HG02870 (cell line): ENCODE results near the gene ABLIM2.

Experiments
- ATAC-seq: cut with Tn5 transposase; IDR thresholded peaks from one replicate; pipeline ENCODE4 v1.9.1; 2021; ENCODE audit warnings: mild to moderate bottlenecking, moderate library complexity; ENCODE audit not compliant: unreplicated experiment

The ABLIM2 gene

DNA sequence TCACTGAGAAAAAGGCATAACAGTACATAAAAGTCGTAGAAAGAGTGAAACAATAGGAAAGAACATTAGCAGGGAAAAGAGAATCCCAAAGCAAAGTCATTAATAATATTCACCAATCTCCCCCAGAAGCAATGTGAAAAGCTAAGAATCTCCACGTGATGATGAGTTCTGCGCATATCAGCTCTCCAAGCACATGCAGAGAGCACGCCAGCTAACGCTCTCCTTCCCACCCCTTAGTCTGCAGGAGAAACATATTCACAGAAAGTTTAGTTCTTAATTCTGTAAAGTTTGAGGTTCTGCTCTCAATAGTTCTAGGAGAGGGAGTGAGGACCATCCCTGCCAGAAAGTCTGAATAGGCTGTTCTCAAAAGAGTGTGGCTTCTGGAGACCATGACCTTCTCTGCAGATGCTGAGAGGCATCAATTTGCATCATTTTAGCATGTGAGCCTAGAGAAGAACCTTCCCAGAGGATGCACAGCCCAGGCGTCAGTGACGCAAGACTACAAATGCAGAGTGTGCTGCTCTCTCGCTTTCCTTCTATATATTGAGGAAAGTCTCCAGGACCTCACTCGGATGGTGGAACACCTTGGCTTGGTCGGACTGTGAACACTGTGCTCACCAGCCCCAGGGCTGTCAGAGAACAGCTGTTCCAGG, 167.7 kb downstream of the ABLIM2 start:
- no peak for ATAC-seq

DNA sequence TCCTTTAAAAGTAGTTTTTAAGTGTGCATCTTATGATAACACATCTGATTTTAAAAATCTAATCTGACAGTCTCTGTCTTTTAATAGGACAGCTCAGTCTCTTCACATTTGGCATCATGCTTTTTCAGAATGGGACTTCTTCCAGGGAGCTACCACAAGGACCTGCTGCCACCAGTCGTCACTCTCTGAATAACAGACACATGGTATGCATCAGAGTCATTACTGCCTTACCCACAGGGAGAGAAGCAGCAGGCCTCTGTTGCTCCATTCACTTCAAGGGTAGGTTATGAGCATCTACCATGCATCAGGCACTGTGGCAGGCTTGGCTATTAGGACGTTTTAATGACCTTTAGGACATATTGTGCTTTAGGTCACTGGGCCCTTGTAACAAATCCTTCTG, 169.0 kb downstream of the ABLIM2 start:
- ATAC-seq: no peak

DNA sequence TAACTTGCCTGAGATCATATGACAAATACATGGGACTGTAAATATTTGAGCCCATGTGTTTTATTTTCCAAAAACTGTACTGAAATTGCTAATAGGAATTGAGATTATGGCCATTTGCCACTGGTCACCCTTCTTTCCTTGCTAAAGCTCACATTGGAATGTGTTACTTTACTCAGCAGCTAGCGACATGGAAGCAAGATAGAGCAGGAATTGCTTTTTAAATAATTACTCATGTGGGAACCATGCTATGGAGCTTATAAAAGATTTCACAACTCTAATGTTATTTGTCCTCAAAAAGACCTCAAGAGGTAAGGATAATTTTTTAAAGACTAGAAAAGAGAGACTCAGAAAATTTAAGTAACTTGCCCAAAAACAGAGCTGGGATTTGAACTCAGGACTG, 170.2 kb downstream of the ABLIM2 start:
- no peak for ATAC-seq

DNA sequence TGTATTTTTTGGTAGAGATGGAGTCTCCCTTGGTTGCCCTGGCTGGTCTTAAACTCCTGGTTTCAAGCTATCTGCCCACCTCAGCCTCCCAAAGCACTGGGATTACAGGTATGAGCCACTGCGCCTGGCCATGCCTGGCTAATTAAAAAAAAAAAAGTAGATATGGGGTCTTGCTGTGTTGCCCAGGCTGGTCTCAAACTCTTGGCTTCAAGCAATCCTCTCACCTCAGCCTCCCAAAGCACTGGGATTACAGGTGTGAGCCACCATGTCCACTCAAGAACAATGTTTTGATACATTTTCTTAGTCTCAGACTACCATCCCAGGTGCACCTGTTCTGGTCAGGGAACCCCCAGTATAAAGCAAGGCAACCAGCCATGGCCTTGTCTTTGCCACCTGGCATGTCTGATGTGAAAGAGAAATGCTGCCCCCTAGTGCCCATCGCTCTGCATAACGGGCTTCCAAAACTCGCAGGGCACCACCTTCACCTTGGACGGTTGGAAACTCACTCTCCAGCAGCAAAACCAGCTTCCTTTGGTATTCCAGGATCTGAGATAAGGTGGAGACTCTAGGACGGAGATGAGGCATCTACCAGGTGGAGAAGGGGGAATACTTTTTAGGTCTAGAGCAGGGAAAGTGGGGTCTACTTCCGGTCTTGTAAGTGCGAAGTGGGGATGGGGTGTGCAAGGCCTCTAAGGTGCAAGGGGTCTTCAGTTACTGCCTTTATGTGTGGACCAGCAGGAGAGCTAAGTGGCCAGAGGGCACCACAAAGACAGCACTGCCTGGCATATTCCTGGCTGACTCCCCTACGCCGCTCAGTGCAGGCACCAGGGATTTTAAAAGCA, 171.2 kb downstream of the ABLIM2 start:
- peak; percentile 72 for ATAC-seq

DNA sequence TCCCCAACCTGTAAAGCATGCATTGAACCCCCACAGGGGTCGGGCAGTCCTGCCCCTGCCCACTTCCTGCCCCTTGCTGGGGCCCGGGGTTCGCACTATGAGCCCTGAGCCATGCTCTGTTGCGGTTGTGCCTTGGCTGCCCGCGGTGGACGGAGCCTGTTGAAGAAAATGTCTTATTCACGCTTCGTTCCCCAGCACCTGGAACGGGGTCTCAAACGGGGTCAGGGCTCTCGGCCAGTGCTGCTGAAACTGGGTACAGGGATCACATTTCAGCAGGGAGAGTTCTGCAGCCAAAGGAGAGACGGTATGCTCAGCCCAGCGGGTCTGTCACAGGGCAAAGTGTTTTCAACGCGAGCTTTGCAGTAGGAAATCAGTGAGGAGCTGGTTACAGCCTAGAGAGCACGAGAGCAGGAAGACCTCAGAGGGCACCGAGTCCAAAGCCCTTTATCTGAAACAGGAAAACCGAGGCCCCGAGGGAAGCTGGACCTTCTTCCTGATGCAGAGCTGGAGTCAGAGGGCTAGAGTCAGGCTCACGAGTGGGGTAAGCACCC, 172.6 kb downstream of the ABLIM2 start:
- ATAC-seq: no peak

DNA sequence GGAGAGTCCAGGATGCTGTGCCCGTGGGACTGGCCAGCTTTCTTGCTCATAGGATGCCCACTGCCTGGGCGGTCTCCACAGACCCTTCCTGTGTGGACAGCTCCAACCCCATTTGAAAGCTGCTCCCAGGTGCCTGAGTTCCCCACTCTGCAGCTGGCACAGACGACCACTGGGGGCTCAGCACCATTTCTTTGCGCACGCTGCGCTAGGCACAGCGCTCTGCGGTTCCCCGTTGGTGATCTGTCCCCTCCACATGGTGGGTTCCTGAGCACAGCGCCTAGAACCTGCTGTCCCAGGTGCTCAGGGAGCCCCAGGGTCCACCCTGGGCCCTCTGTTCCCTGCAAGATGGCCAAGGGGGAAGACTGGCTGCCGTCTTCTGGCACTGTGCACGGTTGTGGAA, 173.5 kb downstream of the ABLIM2 start:
- ATAC-seq: no peak

DNA sequence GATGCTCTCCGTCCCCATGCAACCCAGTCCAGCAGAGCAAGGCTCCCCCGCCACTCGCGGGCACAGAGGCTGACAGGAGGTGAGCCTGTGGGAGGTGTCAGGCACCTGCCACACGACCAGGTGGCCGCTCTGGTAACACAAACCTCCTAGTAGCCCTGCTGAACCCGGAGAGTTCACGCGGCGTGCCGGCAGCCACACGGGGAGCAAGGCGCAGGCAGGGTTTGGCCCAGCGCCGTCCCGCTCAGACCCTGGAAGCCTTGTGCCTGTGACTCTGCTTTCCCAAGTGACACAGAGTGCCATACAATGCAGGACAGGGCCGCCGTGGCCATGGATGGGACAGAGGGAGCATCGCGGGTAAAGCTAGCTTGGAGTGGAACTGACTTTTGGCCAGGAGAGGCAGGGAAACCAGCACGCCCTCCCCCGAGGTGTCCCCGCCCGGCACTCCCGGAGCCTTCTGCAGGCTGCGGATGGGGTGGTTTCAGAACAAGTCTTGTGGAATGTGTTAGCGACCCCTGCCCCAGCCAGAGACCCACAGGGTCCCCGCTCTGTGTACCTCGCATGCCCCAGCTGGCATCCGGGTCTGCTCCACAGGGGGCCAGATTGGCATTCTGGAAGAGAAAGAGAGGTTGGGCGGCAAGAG, 174.2 kb downstream of the ABLIM2 start:
- ATAC-seq: no peak

DNA sequence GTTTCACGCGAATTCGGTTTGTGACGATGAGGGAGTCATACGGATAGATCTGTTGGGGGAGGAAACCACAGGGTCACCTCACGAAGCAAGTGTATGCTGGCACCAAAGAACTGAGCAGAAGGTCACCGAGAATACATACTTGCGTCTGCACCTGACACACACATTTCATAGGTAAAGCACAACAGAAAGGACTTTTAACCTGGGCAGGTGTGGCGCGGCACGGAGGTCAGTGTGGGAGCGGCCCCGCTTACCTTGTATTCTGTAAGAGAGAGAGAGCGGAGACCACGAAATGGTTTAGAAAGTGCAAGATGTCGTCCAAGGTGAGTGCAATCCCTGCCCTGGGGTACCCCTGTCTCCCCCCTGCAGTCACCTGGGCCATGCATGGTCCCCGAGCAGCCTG, 175.3 kb downstream of the ABLIM2 start:
- no peak for ATAC-seq

DNA sequence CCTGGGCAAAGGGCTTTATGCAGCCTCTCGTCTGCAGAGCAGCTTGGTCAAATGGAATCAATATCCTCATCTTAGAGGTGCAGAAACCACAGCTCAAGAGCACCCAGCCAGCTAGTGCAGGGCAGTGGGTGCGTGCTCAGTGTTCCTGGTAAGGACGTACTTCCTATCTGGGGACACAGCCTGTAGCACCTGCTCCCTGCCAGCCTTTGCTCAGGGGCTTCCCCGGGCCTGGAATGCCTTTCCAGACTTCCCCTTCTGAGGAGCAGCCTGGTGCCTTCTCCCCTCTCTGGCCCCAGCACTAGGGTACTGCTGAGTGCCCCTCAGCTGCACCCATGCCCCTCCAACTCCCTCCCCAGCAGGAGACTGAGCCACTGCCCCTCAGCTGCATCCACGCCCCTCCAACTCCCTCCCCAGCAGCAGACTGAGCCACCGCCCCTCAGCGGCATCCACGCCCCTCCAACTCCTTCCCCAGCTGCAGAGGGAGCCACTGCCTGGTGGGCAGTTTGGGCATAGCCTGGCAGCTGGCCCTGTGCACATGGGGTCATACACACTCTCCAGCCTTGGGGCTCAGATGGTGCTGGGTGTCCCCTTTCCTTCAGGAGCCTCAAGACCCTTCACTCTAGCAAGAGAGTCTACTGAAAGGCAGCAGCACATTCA, 176.7 kb downstream of the ABLIM2 start:
- ATAC-seq: no peak

DNA sequence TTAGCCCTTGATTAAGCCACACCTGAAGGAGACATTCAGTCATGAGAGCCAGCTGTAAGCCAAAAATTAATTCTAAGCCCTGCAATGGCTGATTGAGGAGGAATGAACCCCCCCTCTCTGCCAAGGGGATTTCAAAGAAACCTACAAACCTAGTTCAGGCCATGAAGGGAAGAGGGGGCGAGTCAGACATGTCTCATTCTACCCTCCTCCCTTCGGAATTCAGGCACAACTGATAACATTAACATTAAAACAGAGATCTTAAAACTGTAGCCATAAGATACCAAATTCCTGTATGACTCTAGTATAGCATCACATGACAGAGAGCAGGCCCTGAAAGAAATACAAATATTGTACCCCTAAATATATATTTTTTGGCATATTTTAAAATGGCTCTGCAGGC, 178.6 kb downstream of the ABLIM2 start:
- ATAC-seq: no peak

DNA sequence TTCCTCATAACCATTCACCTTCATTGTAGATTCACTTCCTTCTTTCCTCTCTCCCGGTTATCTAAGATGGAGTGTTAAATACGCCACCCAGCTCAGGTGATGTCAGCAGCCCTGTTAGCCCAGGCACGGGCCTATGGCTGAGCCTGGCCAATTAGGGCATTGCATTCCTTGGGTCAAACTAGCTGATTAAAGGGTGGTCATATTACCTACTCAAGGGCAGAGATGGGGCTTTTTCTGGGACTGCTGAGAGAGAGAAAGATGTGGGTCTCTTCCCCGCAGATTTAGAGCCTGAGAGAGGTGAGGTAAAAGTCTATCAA, 179.0 kb downstream of the ABLIM2 start:
- ATAC-seq: no peak

DNA sequence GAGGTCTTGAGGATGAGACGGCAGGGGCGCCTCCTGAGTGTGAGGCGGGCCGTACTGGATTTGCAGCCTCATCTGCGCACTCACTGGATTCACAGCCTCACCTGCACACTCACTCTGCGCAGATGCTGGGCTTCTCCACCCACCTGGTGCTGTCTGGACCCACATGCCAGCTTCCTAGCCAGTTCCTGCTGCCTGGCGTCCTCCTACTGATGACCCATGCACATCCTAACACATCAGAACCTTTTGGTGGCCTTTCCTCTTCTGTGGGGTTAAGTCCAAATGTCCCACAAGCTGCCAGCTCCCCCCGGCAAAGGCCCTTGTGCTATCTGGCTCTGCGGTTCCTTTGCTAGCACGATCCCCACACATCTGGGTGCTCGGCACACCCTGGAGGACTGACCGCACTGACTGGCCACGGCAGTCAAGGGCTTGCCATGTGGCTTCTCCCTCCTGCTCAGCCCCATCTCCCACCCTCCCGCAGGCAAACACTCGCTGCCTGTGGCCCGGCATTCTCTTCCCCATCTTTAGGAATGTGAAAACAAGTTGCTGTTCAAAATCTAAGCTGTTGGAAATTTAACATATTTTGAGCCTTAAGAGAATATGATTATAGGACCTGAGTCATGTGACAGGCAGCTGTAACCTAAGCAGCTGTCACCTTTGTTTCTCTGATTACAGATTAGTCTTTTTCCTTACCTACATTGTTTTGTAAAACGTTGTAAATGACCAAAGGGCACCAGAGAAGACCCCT, 179.5 kb downstream of the ABLIM2 start:
- ATAC-seq: no peak

DNA sequence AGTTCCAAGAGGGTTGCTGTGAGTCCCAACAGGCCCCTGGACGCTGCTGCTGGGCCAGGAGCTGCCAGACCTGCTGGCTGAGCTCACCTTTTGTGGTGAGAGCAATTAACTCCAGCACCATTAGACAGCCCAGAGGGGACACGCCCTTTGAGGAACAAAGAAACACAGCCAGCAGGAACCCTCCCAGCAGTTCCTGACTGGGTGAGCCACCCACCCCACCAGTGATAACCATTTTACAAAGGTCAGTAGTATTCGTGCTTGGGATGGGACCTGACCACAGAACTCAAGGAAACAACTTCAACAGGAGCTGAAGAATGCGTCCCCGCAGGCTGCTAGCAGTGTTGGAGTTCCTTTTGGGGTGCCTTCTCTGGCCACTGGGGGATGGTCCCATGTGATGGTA, 180.1 kb downstream of the ABLIM2 start:
- no peak for ATAC-seq

DNA sequence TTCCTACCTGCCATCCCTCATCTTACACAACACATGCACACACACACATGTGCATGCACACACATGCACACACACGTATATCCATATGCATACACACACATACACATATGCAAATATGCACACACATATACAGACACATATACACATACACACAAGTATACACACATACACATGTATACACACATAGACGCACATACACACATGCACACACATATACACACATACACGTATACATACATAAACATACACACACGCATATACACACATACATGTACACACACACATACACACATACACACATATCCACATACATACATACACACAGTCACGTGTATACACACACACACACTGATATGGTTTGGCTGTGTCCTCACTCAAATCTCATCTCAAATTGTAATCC, 182.0 kb downstream of the ABLIM2 start:
- no peak for ATAC-seq

DNA sequence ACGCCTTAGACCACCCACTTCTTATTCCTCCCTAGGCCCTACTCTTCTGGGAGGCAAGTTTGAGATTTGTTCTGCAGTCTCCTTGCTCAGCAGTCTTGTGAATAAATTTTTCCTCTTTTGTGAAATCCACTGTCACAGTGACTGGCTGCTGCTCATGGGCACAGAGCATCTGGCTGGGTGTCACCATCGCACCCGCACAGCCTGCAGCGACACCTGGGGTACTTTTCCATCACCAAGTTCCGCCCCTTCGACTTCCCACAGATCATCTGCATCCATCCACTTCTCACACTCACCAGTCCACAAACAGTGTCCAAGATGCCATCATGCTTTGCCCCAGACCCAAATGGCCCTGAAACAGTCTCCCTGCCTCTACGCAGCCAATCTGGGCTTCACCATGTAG, 182.6 kb downstream of the ABLIM2 start:
- ATAC-seq: no peak

DNA sequence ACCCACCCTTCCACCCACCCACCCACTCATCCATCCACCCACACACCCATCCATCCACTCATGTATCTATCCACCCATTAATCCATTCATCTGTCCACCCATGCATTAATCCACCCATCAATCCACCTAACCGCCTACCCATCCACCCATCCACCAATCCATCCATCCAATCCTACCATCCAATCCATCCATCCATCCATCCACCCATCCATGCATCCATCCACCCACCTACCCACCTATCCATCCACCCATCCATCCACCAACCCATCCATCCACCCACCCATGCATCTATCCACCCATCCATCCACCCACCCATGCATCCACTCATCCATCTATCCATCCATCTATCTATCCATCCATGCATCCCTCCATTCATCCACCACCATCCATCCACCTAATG, 184.2 kb downstream of the ABLIM2 start:
- ATAC-seq: no peak

DNA sequence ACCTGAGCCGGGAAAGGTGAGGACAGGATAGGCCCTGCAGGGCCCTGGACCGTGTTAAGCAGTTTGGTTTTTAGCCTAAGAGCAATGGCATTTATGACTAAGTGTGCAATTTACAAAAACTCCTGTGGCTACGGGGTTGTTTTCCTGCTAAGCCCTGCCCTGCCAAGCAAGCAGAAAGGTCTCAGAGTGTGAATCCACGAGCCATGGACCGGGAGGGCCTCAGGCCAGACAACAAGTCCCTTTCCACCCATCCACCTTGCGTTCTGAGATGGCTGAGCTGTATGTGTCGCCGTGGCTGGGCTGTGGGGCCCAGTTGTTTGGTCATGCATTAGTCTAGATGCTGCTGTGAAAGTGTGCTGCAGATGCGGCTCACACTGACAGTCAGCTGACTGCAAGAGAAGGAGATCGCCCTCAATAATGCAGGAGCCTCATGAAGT, 185.1 kb downstream of the ABLIM2 start:
- ATAC-seq: no peak

DNA sequence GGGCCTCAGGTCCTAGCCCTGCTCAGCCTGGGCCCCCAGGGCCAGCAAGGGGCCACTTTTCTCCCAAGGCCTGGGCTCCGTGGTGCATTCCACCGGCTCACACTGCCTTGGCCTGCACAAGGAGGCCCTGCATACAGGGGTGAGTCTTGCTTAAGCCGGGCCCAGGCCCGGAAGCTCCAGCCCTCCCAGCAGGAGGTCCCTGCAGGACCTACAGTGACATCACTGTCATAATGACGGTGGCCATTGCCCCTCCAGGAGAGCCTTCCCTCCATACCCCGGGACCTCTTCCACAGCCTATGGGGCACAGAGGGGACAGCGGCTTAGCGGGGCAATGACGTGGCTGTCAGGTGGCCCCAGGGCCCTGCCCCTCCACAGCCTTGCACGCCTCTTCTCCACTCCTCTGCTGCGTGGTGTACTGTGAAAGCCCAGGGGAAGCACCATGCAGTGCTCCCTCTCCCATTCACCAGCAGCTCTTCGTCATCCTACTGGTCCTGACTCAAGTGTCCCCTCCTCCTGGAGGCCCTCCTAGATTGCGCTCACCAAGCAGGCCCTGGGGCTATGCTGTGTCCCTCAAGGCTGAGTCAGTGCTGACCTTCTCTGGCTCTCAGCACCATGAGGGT, 186.6 kb downstream of the ABLIM2 start:
- no peak for ATAC-seq

DNA sequence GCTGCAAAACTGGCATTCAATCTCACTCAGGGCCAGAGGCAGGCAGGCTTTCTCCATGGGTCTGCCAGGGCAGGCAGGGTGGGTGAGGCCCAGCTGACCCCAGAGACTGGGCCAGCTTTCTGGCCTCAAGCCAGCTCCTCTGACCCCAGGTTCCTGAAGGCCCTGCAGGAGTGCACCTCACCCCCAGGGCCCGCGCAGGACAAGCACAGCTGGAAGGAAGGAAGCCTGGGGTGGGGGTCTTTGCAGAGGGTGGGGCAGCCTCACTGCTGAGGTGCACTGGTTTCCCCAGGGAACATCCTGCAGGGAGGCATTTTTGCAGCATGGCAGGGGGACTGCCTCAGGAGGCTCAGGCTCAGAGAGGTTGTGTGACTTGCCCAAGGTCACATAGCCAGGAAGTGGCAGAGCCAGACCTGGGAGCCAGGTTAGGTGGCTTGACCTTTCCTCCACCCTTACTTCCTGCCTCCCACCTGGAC, 187.4 kb downstream of the ABLIM2 start:
- no peak for ATAC-seq

DNA sequence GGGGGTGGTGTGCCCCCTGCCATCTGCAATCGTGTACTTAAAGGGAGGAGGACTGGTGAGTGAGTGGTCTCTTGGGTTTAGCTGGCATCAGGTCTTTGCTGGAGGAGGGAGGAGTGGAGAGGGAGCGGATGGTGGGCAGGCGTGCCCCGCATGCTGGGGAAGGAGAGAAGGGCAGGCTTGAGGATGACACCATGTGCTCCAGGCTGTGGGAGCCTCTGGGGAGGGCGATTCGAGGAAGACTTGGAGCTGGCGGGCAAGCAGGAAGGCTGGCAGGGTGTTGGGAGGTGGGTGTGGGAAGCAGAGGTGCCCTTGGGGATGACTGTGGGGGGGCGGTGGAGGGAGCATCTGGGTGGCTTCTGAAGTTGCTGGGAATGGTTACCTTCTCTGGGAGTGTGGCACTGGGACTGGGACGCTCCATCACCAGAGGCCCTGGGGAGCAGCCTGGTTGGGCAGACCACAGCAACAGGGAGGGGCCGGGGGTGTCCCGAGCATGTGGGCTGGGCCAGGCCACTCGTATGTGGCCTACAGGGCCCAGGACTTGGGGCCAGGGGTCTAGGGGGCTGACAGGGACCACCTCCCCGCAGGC, 188.2 kb downstream of the ABLIM2 start:
- ATAC-seq: no peak
